Liver (tissue), 9 donors: ENCODE measurements around the gene KCNMA1. TPM values are rescaled to one million over a fixed set of nuclear protein-coding genes. Genes with fewer than 3 reads are reported as not detected.

Source experiments
- DNase-seq: peaks from one replicate; pipeline ENCODE4 v3.0.0-alpha.2; 2017; ENCODE audit warnings: low spot score
- H3K27ac ChIP-seq, 2 donors: one replicate each; pipeline ENCODE4 v1.7.0; 2013; ENCODE audit warnings: inconsistent platforms in 2 of 2, low read length in 2 of 2, control low read depth in 1 of 2, low read depth in 1 of 2, mild to moderate bottlenecking in 1 of 2
- H3K27me3 ChIP-seq, 4 donors: one replicate each; pipeline versions ENCODE4 v1.6.1 to v1.7.0; 2013; ENCODE audit warnings: low read length in 3 of 4, inconsistent platforms in 1 of 4, mild to moderate bottlenecking in 1 of 4, moderate library complexity in 1 of 4; ENCODE audit not compliant: control insufficient read depth in 4 of 4, insufficient read depth in 4 of 4
- H3K36me3 ChIP-seq, 4 donors: one replicate each; pipeline versions ENCODE4 v1.6.1 to v1.7.0; 2013; ENCODE audit warnings: low read length in 3 of 4, mild to moderate bottlenecking in 3 of 4, low read depth in 1 of 4, moderate library complexity in 1 of 4; ENCODE audit not compliant: control insufficient read depth in 4 of 4, insufficient read depth in 3 of 4
- H3K4me1 ChIP-seq, 4 donors: one replicate each; pipeline versions ENCODE4 v1.6.1 to v1.7.0; 2013; ENCODE audit warnings: low read length in 3 of 4, mild to moderate bottlenecking in 3 of 4, moderate library complexity in 1 of 4; ENCODE audit not compliant: control insufficient read depth in 4 of 4, insufficient read depth in 4 of 4
- H3K4me3 ChIP-seq, 3 donors: one replicate each; pipeline versions ENCODE4 v1.6.1 to v1.7.0; 2013; ENCODE audit warnings: low read length in 3 of 3, control low read depth in 1 of 3, low read depth in 1 of 3, mild to moderate bottlenecking in 1 of 3
- H3K9ac ChIP-seq, 2 donors: one replicate each; pipeline ENCODE4 v1.7.0; 2013; ENCODE audit warnings: low read length in 2 of 2, mild to moderate bottlenecking in 2 of 2, moderate library complexity in 2 of 2, control low read depth in 1 of 2, low read depth in 1 of 2
- H3K9me3 ChIP-seq, 4 donors: one replicate each; pipeline versions ENCODE4 v1.6.1 to v1.7.0; 2013; ENCODE audit warnings: low read length in 3 of 4; ENCODE audit not compliant: control insufficient read depth in 4 of 4
- EGR1 ChIP-seq, 2 donors: IDR thresholded peaks; 2 replicates each; pipeline ENCODE4 v1.6.1; 2016 to 2018; ENCODE audit warnings: antibody characterized with exemption in 2 of 2, low read depth in 2 of 2
- FOXA1 ChIP-seq: IDR thresholded peaks from 2 replicates; pipeline ENCODE4 v1.6.1; 2016; ENCODE audit warnings: antibody characterized with exemption
- FOXA2 ChIP-seq: IDR thresholded peaks from 2 replicates; pipeline ENCODE4 v1.6.1; 2016; ENCODE audit warnings: antibody characterized with exemption
- GABPA ChIP-seq, 2 donors: IDR thresholded peaks in 1 of 2; conservative IDR thresholded peaks in 1 of 2; 2 replicates each; pipeline ENCODE4 v1.6.1; 2016; ENCODE audit warnings: antibody characterized with exemption in 2 of 2, mild to moderate bottlenecking in 1 of 2, moderate library complexity in 1 of 2
- NR2F2 ChIP-seq: IDR thresholded peaks from 2 replicates; pipeline ENCODE4 v1.6.1; 2016; ENCODE audit warnings: antibody characterized with exemption
- RAD21 ChIP-seq, 2 donors: IDR thresholded peaks; 2 replicates each; pipeline ENCODE4 v1.6.1; 2016; ENCODE audit warnings: antibody characterized with exemption in 2 of 2, mild to moderate bottlenecking in 2 of 2
- RXRA ChIP-seq, 2 donors: IDR thresholded peaks; 2 replicates each; pipeline ENCODE4 v1.6.1; 2017 to 2018; ENCODE audit warnings: antibody characterized with exemption in 2 of 2, mild to moderate bottlenecking in 1 of 2
- SP1 ChIP-seq: IDR thresholded peaks from 2 replicates; pipeline ENCODE4 v1.6.1; 2018; ENCODE audit warnings: antibody characterized with exemption, mild to moderate bottlenecking
- TAF1 ChIP-seq: conservative IDR thresholded peaks from 2 replicates; pipeline ENCODE4 v1.6.1; 2016; ENCODE audit warnings: antibody characterized with exemption, mild to moderate bottlenecking
- YY1 ChIP-seq: IDR thresholded peaks from 2 replicates; pipeline ENCODE4 v1.6.1; 2016; ENCODE audit warnings: antibody characterized with exemption, mild to moderate bottlenecking
- WGBS: extraction: QIAGEN DNeasy Blood & Tissue Kit; methylation state at CpG from one replicate; pipeline ENCODE4 v1.1.7; 2013; 5-methylcytosine and 5-hydroxymethylcytosine counted together
- polyA plus RNA-seq, 2 donors: library from polyadenylated mRNA; stranded (reverse) in 1 of 2; unstranded in 1 of 2; fragments of 200-250 nt in 1 of 2; fragments of >200 nt in 1 of 2; fragmentation: Nextera tagmentation in 1 of 2; extraction: Ambion mirVana in 1 of 2; gene quantifications; one replicate each; pipeline versions ENCODE4 v1.2.1 to v1.2.3, GENCODE V29; 2013 to 2015
- total RNA-seq, 2 donors: library from RNA; depleted of rRNA; stranded (reverse); fragments of >200 nt; gene quantifications; one replicate each; pipeline ENCODE4 v1.2.3, GENCODE V29; 2014
- TF ChIP-seq, protein P1 (sequence below): IDR thresholded peaks from 2 replicates; pipeline ENCODE4 v1.6.1; 2016; ENCODE audit warnings: antibody characterized with exemption
- TF ChIP-seq, protein P2 (sequence below): IDR thresholded peaks from 2 replicates; pipeline ENCODE4 v1.6.1; 2016; ENCODE audit warnings: antibody characterized with exemption
- TF ChIP-seq, protein P3 (sequence below): fragments of 150-350 bp; IDR thresholded peaks from 2 replicates; pipeline ENCODE4 v1.5.1; 2017; ENCODE audit warnings: improper control_type of control experiment, low read depth, low read length; ENCODE audit not compliant: missing input control
- TF ChIP-seq, protein P4 (sequence below): IDR thresholded peaks from 2 replicates; pipeline ENCODE4 v1.6.1; 2016; ENCODE audit warnings: antibody characterized with exemption, mild to moderate bottlenecking
- TF ChIP-seq, protein P5 (sequence below): IDR thresholded peaks from 2 replicates; pipeline ENCODE4 v1.6.1; 2016; ENCODE audit warnings: antibody characterized with exemption
- donor health status: healthy.
- donor health status: healthy.
- donor health status: healthy.
- donor health status: healthy.
- donor health status: healthy.

The KCNMA1 gene
- total and polyA plus RNA-seq, 4 donors, result 2.5 to 9.7 (median 4.7) TPM

DNA sequence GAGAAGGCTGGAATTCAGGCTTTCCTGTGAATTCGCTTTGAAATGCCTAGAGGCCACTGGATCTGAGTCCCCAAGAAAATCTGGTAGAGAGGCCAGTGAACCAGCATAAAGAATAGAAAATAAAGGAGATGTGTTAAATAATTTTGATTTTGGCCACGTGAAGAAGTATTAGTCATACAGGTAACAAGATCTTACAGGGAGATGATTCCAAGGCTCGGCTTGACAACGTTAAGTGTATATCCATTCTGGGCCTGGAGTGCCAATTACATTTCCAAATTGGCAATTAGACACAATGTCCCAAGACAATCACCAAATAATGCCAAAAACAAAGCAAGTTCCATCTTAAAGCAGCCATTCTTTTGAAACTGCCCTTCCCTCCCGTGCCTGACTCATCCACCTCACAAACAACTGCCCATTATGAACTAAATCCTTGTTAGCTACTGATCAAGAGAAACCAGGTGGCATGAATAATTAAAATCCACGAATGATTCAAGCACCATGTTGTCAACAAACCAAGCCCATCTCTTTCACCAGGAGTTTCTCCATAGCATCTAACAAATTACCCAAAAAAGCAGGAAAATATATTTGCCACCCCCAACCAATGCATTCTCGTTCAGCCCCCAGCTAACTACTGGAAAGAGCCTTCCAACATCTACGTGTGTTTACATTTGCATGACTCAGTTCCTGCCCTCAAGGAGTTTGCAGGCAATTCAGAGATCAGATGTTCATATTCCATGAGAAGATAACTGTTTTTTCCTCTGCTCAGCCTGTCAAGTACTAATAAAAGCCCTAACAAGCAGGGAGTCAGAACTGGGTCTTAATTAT is 8.5 kb downstream of the KCNMA1 start:
- H3K4me3 ChIP-seq, result no peak overlapping the region
- H3K27me3 ChIP-seq, result no peaks in the 10 kb centered on the region
- H3K9ac ChIP-seq, result no peak overlapping the region
- DNase-seq, result no peak
- no peaks in the 10 kb centered on the region for H3K36me3 ChIP-seq
- no peaks in the 10 kb centered on the region for H3K9me3 ChIP-seq
- 88% methylated on average over 8 of the region's 8 CpGs for WGBS
- TF ChIP-seq NR2F2, result no peak
- TF ChIP-seq, protein P1, sequence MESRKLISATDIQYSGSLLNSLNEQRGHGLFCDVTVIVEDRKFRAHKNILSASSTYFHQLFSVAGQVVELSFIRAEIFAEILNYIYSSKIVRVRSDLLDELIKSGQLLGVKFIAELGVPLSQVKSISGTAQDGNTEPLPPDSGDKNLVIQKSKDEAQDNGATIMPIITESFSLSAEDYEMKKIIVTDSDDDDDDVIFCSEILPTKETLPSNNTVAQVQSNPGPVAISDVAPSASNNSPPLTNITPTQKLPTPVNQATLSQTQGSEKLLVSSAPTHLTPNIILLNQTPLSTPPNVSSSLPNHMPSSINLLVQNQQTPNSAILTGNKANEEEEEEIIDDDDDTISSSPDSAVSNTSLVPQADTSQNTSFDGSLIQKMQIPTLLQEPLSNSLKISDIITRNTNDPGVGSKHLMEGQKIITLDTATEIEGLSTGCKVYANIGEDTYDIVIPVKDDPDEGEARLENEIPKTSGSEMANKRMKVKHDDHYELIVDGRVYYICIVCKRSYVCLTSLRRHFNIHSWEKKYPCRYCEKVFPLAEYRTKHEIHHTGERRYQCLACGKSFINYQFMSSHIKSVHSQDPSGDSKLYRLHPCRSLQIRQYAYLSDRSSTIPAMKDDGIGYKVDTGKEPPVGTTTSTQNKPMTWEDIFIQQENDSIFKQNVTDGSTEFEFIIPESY, result no peak
- no peak for TF ChIP-seq GABPA (IDR thresholded peaks at IDR 0.05 in 1 of 2, conservative IDR thresholded peaks at IDR 0.05 in 1 of 2)
- TF ChIP-seq, protein P2, sequence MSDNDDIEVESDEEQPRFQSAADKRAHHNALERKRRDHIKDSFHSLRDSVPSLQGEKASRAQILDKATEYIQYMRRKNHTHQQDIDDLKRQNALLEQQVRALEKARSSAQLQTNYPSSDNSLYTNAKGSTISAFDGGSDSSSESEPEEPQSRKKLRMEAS, result no peak
- TF ChIP-seq, protein P3, sequence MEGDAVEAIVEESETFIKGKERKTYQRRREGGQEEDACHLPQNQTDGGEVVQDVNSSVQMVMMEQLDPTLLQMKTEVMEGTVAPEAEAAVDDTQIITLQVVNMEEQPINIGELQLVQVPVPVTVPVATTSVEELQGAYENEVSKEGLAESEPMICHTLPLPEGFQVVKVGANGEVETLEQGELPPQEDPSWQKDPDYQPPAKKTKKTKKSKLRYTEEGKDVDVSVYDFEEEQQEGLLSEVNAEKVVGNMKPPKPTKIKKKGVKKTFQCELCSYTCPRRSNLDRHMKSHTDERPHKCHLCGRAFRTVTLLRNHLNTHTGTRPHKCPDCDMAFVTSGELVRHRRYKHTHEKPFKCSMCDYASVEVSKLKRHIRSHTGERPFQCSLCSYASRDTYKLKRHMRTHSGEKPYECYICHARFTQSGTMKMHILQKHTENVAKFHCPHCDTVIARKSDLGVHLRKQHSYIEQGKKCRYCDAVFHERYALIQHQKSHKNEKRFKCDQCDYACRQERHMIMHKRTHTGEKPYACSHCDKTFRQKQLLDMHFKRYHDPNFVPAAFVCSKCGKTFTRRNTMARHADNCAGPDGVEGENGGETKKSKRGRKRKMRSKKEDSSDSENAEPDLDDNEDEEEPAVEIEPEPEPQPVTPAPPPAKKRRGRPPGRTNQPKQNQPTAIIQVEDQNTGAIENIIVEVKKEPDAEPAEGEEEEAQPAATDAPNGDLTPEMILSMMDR, result no peak
- no peak for TF ChIP-seq FOXA2
- TF ChIP-seq RAD21 (IDR thresholded peaks at IDR 0.05), result no peak
- TF ChIP-seq YY1, result no peak
- no peak for TF ChIP-seq FOXA1
- TF ChIP-seq, protein P4, sequence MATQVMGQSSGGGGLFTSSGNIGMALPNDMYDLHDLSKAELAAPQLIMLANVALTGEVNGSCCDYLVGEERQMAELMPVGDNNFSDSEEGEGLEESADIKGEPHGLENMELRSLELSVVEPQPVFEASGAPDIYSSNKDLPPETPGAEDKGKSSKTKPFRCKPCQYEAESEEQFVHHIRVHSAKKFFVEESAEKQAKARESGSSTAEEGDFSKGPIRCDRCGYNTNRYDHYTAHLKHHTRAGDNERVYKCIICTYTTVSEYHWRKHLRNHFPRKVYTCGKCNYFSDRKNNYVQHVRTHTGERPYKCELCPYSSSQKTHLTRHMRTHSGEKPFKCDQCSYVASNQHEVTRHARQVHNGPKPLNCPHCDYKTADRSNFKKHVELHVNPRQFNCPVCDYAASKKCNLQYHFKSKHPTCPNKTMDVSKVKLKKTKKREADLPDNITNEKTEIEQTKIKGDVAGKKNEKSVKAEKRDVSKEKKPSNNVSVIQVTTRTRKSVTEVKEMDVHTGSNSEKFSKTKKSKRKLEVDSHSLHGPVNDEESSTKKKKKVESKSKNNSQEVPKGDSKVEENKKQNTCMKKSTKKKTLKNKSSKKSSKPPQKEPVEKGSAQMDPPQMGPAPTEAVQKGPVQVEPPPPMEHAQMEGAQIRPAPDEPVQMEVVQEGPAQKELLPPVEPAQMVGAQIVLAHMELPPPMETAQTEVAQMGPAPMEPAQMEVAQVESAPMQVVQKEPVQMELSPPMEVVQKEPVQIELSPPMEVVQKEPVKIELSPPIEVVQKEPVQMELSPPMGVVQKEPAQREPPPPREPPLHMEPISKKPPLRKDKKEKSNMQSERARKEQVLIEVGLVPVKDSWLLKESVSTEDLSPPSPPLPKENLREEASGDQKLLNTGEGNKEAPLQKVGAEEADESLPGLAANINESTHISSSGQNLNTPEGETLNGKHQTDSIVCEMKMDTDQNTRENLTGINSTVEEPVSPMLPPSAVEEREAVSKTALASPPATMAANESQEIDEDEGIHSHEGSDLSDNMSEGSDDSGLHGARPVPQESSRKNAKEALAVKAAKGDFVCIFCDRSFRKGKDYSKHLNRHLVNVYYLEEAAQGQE, result no peak
- no peak overlapping the region for H3K27ac ChIP-seq
- H3K4me1 ChIP-seq, result no peaks in the 10 kb centered on the region

DNA sequence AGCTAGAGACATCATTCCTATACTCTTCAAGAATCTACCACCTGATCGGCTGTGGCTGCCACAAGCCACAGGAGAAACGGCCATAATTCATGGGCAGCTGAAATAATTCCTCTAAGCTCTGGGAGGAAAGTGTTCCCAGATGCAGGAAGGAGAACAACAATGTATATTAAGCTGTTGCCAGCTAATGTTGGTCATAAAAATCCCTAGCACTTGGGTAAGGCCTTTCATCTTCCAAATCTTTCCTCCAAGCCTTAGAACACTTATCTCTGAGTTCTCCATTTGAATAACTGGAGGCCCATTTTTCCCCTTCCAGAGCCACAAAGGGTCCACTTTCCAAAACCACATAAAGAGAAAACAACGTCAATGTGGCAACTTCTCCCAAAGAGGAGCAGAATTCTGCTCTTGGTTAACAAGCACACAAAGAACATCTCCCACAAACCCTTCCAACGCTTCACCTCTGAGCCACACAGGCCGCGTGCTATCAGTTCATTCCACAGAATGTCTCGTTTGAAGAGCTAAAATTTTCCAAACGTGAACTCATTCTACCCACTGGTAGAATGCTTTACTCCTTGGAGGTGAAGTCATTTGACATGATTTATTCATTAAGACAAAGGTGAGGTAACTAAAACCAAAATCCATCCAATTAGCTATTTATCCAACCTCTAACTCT is 11.2 kb downstream of the KCNMA1 start:
- Histone ChIP-seq H3K9ac (no peak overlapping the region), H3K9me3 (no peaks in the 10 kb centered on the region), H3K36me3 (no peaks in the 10 kb centered on the region), H3K27ac (no peak overlapping the region), H3K4me3 (no peak overlapping the region), H3K27me3 (no peaks in the 10 kb centered on the region), H3K4me1 (no peaks in the 10 kb centered on the region)
- WGBS, result 87% methylated on average over 8 of the region's 8 CpGs
- no peak for DNase-seq
- TF ChIP-seq, protein P5, sequence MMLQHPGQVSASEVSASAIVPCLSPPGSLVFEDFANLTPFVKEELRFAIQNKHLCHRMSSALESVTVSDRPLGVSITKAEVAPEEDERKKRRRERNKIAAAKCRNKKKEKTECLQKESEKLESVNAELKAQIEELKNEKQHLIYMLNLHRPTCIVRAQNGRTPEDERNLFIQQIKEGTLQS, result no peak
- no peak for TF ChIP-seq RAD21 (IDR thresholded peaks at IDR 0.05)
- TF ChIP-seq RXRA (IDR thresholded peaks at IDR 0.05), result no peak
- no peak for TF ChIP-seq SP1
- TF ChIP-seq, protein P1, result no peak
- TF ChIP-seq TAF1, result no peak
- TF ChIP-seq, protein P2, result no peak
- TF ChIP-seq, protein P4, result no peak
- TF ChIP-seq NR2F2, result no peak
- no peak for TF ChIP-seq EGR1 (IDR thresholded peaks at IDR 0.05; ENCODE audit: low read depth in 2 of 2)
